DOHH2 (cell line): ENCODE measurements around the gene PSRC1.

Experiments used
- H3F3A ChIP-seq: fragments of 200-600 bp; sonication (generic), shearing (Covaris generic); 2 replicates; pipeline ENCODE4 v1.6.0; 2016; ENCODE audit warnings: antibody characterized with exemption, mild to moderate bottlenecking; ENCODE audit not compliant: control insufficient read depth, insufficient read depth
- H3K27ac ChIP-seq: fragments of 200-600 bp; sonication (generic); 2 replicates; pipeline ENCODE4 v1.5.1; 2014; ENCODE audit warnings: low read depth, mild to moderate bottlenecking, low read length, moderate library complexity
- H3K27me3 ChIP-seq: fragments of 200-600 bp; sonication (generic); 2 replicates; pipeline ENCODE4 v1.6.1; 2014; ENCODE audit warnings: mild to moderate bottlenecking, low read length, mixed read lengths; ENCODE audit not compliant: control insufficient read depth
- H3K36me3 ChIP-seq: fragments of 200-600 bp; sonication (generic); 2 replicates; pipeline ENCODE4 v1.6.1; 2014; ENCODE audit warnings: mild to moderate bottlenecking, low read length, moderate library complexity, mixed read lengths; ENCODE audit not compliant: control insufficient read depth
- H3K4me1 ChIP-seq: fragments of 200-600 bp; sonication (generic); 2 replicates; pipeline ENCODE4 v1.6.1; 2014; ENCODE audit warnings: mild to moderate bottlenecking, low read length, mixed read lengths; ENCODE audit not compliant: control insufficient read depth
- H3K4me2 ChIP-seq: fragments of 200-600 bp; sonication (generic); 2 replicates; pipeline ENCODE4 v1.6.0; 2014; ENCODE audit warnings: mild to moderate bottlenecking, low read length, moderate library complexity
- H3K4me3 ChIP-seq: fragments of 200-600 bp; sonication (generic); 2 replicates; pipeline ENCODE4 v1.5.1; 2014; ENCODE audit warnings: mild to moderate bottlenecking, low read length, mixed read lengths
- H3K79me2 ChIP-seq: fragments of 200-600 bp; sonication (generic); 2 replicates; pipeline ENCODE4 v1.6.1; 2014; ENCODE audit warnings: mild to moderate bottlenecking, low read length, mixed read lengths; ENCODE audit not compliant: control insufficient read depth
- H3K9me2 ChIP-seq: fragments of 200-600 bp; sonication (generic); replicated peaks from 2 replicates; pipeline ENCODE4 v1.6.1; 2014; ENCODE audit warnings: mild to moderate bottlenecking, low read length, mixed read lengths; ENCODE audit not compliant: control insufficient read depth
- H3K9me3 ChIP-seq: fragments of 200-600 bp; sonication (generic); 2 replicates; pipeline ENCODE4 v1.6.1; 2014; ENCODE audit warnings: antibody characterized with exemption, low read length, mixed read lengths; ENCODE audit not compliant: control insufficient read depth, insufficient read depth
- H4K20me1 ChIP-seq: fragments of 200-600 bp; sonication (generic); 2 replicates; pipeline ENCODE4 v1.6.0; 2014; ENCODE audit warnings: low read depth, mild to moderate bottlenecking, antibody characterized with exemption, low read length, moderate library complexity; ENCODE audit not compliant: control insufficient read depth, insufficient read depth
- CTCF ChIP-seq: fragments of 200-600 bp; sonication (generic); IDR thresholded peaks from one replicate; pipeline ENCODE4 v1.5.1; 2014; ENCODE audit warnings: antibody characterized with exemption, mild to moderate bottlenecking, low read depth, low read length; ENCODE audit not compliant: poor library complexity, severe bottlenecking
- EZH2phosphoT487 ChIP-seq: fragments of 200-600 bp; sonication (generic); IDR thresholded peaks from 2 replicates; pipeline ENCODE4 v1.6.1; 2017; ENCODE audit warnings: borderline replicate concordance, mild to moderate bottlenecking, antibody characterized with exemption, low read length, moderate library complexity, mixed read lengths

Gene PSRC1

GRCh38 chr1:109300650-109301151, 17.8 kb upstream of the PSRC1 start:
- peaks cover 22% of the 10 kb centered on the region for H3K4me1 ChIP-seq
- no peaks in the 10 kb centered on the region for H4K20me1 ChIP-seq
- H3K4me2 ChIP-seq, result no peak overlapping the region
- H3K79me2 ChIP-seq, result no peaks in the 10 kb centered on the region
- no peaks in the 10 kb centered on the region for H3K9me3 ChIP-seq
- H3K27ac ChIP-seq, result no peak overlapping the region
- H3K36me3 ChIP-seq, result no peaks in the 10 kb centered on the region
- no peaks in the 10 kb centered on the region for H3K9me2 ChIP-seq
- no peak for TF ChIP-seq CTCF
- no peak overlapping the region for H3K4me3 ChIP-seq
- no peaks in the 10 kb centered on the region for H3K27me3 ChIP-seq
- H3F3A ChIP-seq, result no peaks in the 10 kb centered on the region

- Histone ChIP-seq H3K4me1 (peaks cover 22% of the 10 kb centered on the region), H3K9me2 (no peaks in the 10 kb centered on the region), H3K4me2 (no peak overlapping the region), H4K20me1 (no peaks in the 10 kb centered on the region), H3K79me2 (no peaks in the 10 kb centered on the region), H3F3A (no peaks in the 10 kb centered on the region), H3K27me3 (no peaks in the 10 kb centered on the region), H3K36me3 (no peaks in the 10 kb centered on the region), H3K4me3 (no peak overlapping the region), H3K9me3 (no peaks in the 10 kb centered on the region), H3K27ac (no peak overlapping the region)
- TF ChIP-seq EZH2phosphoT487 (no peak), CTCF (no peak)
Observed at GRCh38 chr1:109299558-109300343, 16.8 kb upstream of the PSRC1 start.

- Histone ChIP-seq H3K27me3 (no peaks in the 10 kb centered on the region), H3K27ac (no peak overlapping the region), H3K4me1 (peaks cover 25% of the 10 kb centered on the region), H3K4me2 (no peak overlapping the region), H4K20me1 (no peaks in the 10 kb centered on the region), H3K9me3 (no peaks in the 10 kb centered on the region), H3K79me2 (no peaks in the 10 kb centered on the region), H3F3A (no peaks in the 10 kb centered on the region), H3K36me3 (no peaks in the 10 kb centered on the region), H3K4me3 (no peak overlapping the region), H3K9me2 (no peaks in the 10 kb centered on the region)
- TF ChIP-seq CTCF, result no peak
- TF ChIP-seq EZH2phosphoT487, result no peak
Observed at GRCh38 chr1:109298666-109299557, 16.0 kb upstream of the PSRC1 start.
